HG03460 (cell line): ENCODE measurements around the gene LRRFIP2.

Source experiments
- ATAC-seq: cut with Tn5 transposase; IDR thresholded peaks from one replicate; pipeline ENCODE4 v1.9.1; 2021; ENCODE audit not compliant: unreplicated experiment

Gene LRRFIP2

DNA sequence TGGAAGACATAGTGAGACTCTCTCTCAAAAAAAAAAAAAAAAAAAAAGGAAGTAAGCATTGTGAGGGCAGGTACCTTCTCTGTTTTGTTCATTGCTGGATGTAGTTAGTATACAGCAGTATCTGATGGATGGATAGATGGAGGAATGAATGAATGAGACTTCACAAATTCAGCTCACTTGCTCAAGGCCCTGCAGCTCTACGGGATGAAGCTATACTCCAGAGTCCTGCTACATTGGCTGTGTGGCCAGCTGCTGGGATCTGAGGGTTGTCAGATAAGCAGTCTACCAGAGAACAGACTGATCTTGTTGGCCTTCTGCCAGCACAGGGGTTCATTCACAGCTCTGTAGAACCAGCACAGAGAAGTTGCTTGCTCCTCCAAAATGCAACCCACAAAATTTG lies 146.1 kb downstream of the LRRFIP2 start:
- no peak for ATAC-seq

- ATAC-seq, result no peak
Measured at GRCh38 chr3:37026851-37027250, 147.5 kb downstream of the LRRFIP2 start.

- no peak for ATAC-seq
Measured at GRCh38 chr3:37025561-37026335, 148.6 kb downstream of the LRRFIP2 start.

DNA sequence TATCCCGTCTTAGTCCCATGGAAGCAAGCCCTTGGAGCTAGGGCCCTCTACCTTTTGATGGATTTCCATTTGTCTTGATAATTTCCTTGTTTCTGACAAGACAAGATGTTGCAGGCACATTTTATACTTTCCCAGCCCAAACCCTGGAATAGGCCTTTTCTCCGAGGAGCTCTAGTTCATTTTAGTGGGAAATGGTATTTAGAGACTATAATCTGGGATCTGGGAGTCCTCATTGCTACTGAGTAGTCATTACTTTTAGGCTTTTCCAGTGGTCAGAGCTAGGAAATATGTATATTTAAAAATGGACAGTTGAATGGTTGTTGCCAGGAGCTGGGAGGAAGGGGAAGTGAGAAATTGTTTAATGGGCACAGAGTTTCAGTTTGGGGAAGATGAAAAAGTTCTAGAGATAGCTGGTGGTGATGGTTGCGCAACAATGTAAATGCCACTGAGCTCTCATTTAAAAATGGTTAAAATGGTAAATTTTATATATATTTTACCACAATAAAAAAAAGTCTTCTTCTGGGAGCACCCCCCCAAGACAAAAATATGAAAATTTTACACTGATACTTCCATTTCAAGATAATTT lies 149.5 kb downstream of the LRRFIP2 start:
- peak; percentile 49 for ATAC-seq

- ATAC-seq, result no peak
Measured at GRCh38 chr3:37024092-37024491, 150.3 kb downstream of the LRRFIP2 start.

DNA sequence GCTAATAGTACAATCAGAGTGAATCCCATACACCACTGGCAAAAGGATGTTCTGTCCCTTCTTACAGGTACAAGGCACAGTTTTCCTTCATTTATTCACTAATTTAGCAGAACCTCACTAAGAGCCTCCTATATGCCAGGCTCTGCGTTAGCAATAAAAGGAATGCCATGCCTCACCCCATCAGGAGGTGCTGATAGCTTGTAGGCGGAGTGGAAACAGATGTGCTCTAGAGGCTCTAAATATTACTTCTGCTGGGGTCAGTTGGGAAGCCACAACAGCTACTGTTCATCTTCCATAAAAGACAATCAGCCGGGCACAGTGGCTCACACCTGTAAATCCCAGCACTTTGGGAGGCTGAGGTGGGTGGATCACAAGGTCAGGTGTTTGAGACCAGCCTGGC lies 156.7 kb downstream of the LRRFIP2 start:
- no peak for ATAC-seq

- no peak for ATAC-seq
Measured at GRCh38 chr3:37016903-37017302, 157.5 kb downstream of the LRRFIP2 start.

DNA sequence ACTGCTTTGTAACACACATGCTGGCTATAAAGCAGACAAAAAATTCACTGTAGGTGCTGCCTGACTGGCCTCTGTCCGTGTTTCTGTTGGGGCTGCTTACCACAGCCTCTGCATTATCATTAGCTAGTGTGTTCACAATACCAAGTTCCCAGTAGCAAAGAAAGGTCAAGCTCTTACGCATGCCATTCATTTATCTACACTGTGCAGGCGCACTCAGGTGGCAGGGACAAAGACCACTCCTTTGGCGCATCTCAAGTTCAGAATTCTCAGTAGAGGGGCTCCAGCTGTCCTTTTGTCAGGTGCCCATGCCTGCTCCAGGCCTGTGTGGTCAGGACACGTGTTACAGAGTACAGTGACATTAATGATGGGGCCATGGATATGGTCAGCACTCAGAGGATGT lies 158.7 kb downstream of the LRRFIP2 start:
- no peak for ATAC-seq

GRCh38 chr3:37014620-37015019 lies 159.8 kb downstream of the LRRFIP2 start:
- ATAC-seq, result no peak
